ENCODE data around the gene CD52.

DNA sequence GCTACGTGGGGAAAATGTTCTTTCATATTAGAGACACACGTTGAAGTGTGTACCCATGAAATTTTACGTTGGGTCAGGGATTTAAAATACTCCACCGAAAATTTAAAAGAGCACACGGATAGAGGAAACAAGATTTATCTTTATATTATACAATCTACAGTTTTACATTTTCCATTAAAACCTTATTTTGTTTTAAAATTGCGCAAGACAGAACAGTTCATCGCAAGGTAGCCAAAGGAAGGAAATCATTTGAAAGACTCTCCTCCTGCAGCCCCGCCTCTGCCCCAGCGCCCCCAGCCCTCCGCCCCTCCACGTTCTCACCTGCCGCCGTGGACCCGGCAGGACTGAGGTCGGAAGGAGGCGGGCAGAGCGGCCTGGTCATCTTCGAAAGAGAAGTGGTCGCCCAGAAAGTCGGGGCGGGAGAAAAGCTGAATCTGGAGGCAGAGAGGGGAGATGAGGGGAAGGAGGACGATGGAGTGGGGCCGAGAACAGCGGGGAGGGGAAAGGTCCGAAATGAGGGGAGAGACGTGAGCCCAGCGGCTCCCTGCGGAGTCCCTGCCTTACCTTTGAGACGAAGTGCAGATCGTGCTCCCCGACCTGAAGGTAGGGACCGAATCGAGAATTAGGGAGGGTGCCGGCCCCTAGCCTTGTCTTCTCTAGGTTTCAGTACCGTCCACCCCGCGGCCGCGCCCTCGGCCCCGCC is 18.2 kb downstream of the CD52 start:
- TF ChIP-seq POLR2A (IDR thresholded peaks at IDR 0.05): no peak
- TF ChIP-seq, protein P1, sequence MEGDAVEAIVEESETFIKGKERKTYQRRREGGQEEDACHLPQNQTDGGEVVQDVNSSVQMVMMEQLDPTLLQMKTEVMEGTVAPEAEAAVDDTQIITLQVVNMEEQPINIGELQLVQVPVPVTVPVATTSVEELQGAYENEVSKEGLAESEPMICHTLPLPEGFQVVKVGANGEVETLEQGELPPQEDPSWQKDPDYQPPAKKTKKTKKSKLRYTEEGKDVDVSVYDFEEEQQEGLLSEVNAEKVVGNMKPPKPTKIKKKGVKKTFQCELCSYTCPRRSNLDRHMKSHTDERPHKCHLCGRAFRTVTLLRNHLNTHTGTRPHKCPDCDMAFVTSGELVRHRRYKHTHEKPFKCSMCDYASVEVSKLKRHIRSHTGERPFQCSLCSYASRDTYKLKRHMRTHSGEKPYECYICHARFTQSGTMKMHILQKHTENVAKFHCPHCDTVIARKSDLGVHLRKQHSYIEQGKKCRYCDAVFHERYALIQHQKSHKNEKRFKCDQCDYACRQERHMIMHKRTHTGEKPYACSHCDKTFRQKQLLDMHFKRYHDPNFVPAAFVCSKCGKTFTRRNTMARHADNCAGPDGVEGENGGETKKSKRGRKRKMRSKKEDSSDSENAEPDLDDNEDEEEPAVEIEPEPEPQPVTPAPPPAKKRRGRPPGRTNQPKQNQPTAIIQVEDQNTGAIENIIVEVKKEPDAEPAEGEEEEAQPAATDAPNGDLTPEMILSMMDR (IDR thresholded peaks at IDR 0.05): no peak
- no peak for TF ChIP-seq EP300 (IDR thresholded peaks at IDR 0.05)
